ENCODE data around the gene RPTOR. TPM values are rescaled to one million over a fixed set of nuclear protein-coding genes. Genes with fewer than 3 reads are reported as not detected.
A peak's percentile ranks its signal among the peaks of the same experiment; 100 is the strongest.

The RPTOR gene
- total and polyA plus RNA-seq, 2 experiments from 2014 or later = 13.2 to 37.9 TPM

DNA sequence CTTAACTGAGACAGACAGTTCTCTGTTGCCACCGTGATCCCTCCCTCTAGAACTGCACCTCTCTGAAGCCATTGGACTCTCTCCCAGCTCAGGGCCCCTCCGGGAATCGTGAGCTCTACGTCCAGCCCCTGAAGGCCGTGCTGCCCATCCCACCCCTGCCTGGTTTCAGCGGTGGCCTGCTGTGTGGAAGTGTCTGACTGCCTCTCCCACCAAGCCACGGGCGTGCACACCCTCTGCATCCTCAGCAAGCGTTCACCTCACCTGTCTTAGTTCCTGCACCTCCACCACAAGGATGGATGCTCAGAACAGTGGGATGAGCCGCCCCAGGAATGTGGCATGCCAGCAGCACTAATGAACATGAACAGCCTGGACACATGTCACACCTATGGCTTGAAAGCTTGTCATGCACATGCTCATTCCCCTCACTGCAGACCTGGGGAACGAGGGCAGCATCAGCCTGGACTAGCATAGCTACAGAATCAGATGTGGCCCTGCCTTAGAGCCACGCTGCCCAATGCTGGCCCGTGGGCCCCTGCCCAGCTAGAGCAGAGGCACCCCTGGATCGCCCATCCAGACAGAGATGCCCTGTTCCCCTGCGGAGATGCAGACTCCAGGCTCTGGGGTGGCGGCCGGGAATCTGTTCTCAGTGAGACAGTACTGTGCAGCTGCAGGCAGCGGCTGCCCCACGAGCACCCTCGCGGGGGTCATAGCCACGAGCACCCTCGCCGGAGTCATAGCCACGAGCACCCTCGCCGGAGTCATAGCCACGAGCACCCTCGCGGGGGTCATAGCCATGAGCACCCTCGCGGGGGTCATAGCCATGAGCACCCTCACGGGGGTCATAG, 373.3 kb downstream of the RPTOR start:
- no peak for DNase-seq (ENCODE audit: low read depth in 1 of 2, low spot score in 1 of 2)
- Histone ChIP-seq H3K36me3 (no peaks in the 10 kb centered on the region), H3K4me3 (no peak overlapping the region), H3K27me3 (no peaks in the 10 kb centered on the region), H3K9me3 (ENCODE audit: low read depth) (no peaks in the 10 kb centered on the region), H3K27ac (no peak overlapping the region), H3K4me1 (ENCODE audit: low read depth) (peaks cover 16% of the 10 kb centered on the region)
- TF ChIP-seq CTCF (IDR thresholded peaks at IDR 0.05; ENCODE audit: low read depth, low read length) = no peak

- TF ChIP-seq CTCF (IDR thresholded peaks at IDR 0.05; ENCODE audit: low read depth, low read length) = no peak
- H3K4me1 ChIP-seq (ENCODE audit: low read depth) = peaks cover 16% of the 10 kb centered on the region
- H3K27ac ChIP-seq = peak overlapping the region; percentile 84
- H3K36me3 ChIP-seq = no peaks in the 10 kb centered on the region
- no peaks in the 10 kb centered on the region for H3K9me3 ChIP-seq (ENCODE audit: low read depth)
- no peak for DNase-seq (ENCODE audit: low read depth in 1 of 2, low spot score in 1 of 2)
- H3K27me3 ChIP-seq = no peaks in the 10 kb centered on the region
- H3K4me3 ChIP-seq = no peak overlapping the region
These were observed 374.1 kb downstream of the RPTOR start for GRCh38 chr17:80918731-80919130.

GRCh38 chr17:80919331-80920311, 375.0 kb downstream of the RPTOR start:
- no peak for TF ChIP-seq CTCF (IDR thresholded peaks at IDR 0.05; ENCODE audit: low read depth, low read length)
- peak; percentile 39 to 62 for DNase-seq (ENCODE audit: low read depth in 1 of 2, low spot score in 1 of 2)
- Histone ChIP-seq H3K36me3 (no peaks in the 10 kb centered on the region), H3K27ac (peak overlapping the region; percentile 84), H3K9me3 (ENCODE audit: low read depth) (no peaks in the 10 kb centered on the region), H3K4me3 (no peak overlapping the region), H3K27me3 (no peaks in the 10 kb centered on the region), H3K4me1 (ENCODE audit: low read depth) (peaks cover 16% of the 10 kb centered on the region)

GRCh38 chr17:80920441-80920840, 375.8 kb downstream of the RPTOR start:
- DNase-seq (ENCODE audit: low read depth in 1 of 2, low spot score in 1 of 2) = peak in 1 of 2 donors; percentile 77
- no peaks in the 10 kb centered on the region for H3K27me3 ChIP-seq
- no peaks in the 10 kb centered on the region for H3K9me3 ChIP-seq (ENCODE audit: low read depth)
- peaks cover 16% of the 10 kb centered on the region for H3K4me1 ChIP-seq (ENCODE audit: low read depth)
- no peak overlapping the region for H3K4me3 ChIP-seq
- peak overlapping the region; percentile 84 for H3K27ac ChIP-seq
- TF ChIP-seq CTCF (IDR thresholded peaks at IDR 0.05; ENCODE audit: low read depth, low read length) = no peak
- H3K36me3 ChIP-seq = no peaks in the 10 kb centered on the region

GRCh38 chr17:80921159-80921558, 376.5 kb downstream of the RPTOR start:
- no peak for TF ChIP-seq CTCF (IDR thresholded peaks at IDR 0.05; ENCODE audit: low read depth, low read length)
- no peak overlapping the region for H3K4me3 ChIP-seq
- H3K4me1 ChIP-seq (ENCODE audit: low read depth) = peaks cover 16% of the 10 kb centered on the region
- H3K9me3 ChIP-seq (ENCODE audit: low read depth) = no peaks in the 10 kb centered on the region
- H3K27ac ChIP-seq = no peak overlapping the region
- no peaks in the 10 kb centered on the region for H3K27me3 ChIP-seq
- H3K36me3 ChIP-seq = no peaks in the 10 kb centered on the region
- DNase-seq (ENCODE audit: low read depth in 1 of 2, low spot score in 1 of 2) = no peak

All from cardiac muscle cell (in vitro differentiated cells and primary cell).